Neural cell (in vitro differentiated cells): ENCODE data around the gene HS3ST3A1. TPM values are rescaled to one million over a fixed set of nuclear protein-coding genes. Genes with fewer than 3 reads are reported as not detected.
A peak's percentile ranks its signal among the peaks of the same experiment; 100 is the strongest.

Experiments used
- H2AFZ ChIP-seq: fragments of 200-600, 300-800 bp; sonication (generic), shearing (Covaris generic); 2 replicates; pipeline ENCODE4 v1.6.0; 2014; ENCODE audit warnings: low read depth, mild to moderate bottlenecking, antibody characterized with exemption, low read length, moderate library complexity
- H3F3A ChIP-seq: fragments of 200-600 bp; shearing (Covaris generic); 2 replicates; pipeline ENCODE4 v1.6.1; 2016; ENCODE audit warnings: mild to moderate bottlenecking, moderate library complexity, mixed read lengths, antibody characterized with exemption, low read length; ENCODE audit not compliant: insufficient read depth, poor library complexity, severe bottlenecking
- H3K27ac ChIP-seq: fragments of 200-600, 300-800 bp; sonication (generic), shearing (Covaris generic); 2 replicates; pipeline ENCODE4 v1.5.1; 2014; ENCODE audit warnings: mild to moderate bottlenecking, low read length, moderate library complexity
- H3K27me3 ChIP-seq: fragments of 300-800, 200-600 bp; sonication (generic), shearing (Covaris generic); 2 replicates; pipeline ENCODE4 v1.6.0; 2014; ENCODE audit warnings: mild to moderate bottlenecking, low read depth, low read length, moderate library complexity; ENCODE audit not compliant: insufficient read depth
- H3K36me3 ChIP-seq: fragments of 300-800, 200-600 bp; sonication (generic), shearing (Covaris generic); 2 replicates; pipeline ENCODE4 v1.5.1; 2014; ENCODE audit warnings: mild to moderate bottlenecking, antibody characterized with exemption, low read length, moderate library complexity; ENCODE audit not compliant: insufficient read depth
- H3K4me2 ChIP-seq: fragments of 300-800, 200-600 bp; sonication (generic), shearing (Covaris generic); 2 replicates; pipeline ENCODE4 v1.6.0; 2014; ENCODE audit warnings: mild to moderate bottlenecking, low read length
- H3K4me3 ChIP-seq: fragments of 300-800, 200-600 bp; sonication (generic), shearing (Covaris generic); 2 replicates; pipeline ENCODE4 v1.5.1; 2014; ENCODE audit warnings: mild to moderate bottlenecking, low read length, moderate library complexity
- H3K79me2 ChIP-seq: fragments of 200-600 bp; shearing (Covaris generic); replicated peaks from 2 replicates; pipeline ENCODE4 v1.6.0; 2014; ENCODE audit warnings: mild to moderate bottlenecking, low read length, moderate library complexity; ENCODE audit not compliant: insufficient read depth
- H3K9ac ChIP-seq: fragments of 300-800, 200-600 bp; sonication (generic), shearing (Covaris generic); 2 replicates; pipeline ENCODE4 v1.6.1; 2016; ENCODE audit warnings: mild to moderate bottlenecking, low read length, mixed read lengths
- H3K9me2 ChIP-seq: fragments of 200-600 bp; shearing (Covaris generic); 2 replicates; pipeline ENCODE4 v1.6.1; 2016; ENCODE audit warnings: mild to moderate bottlenecking, low read length, mixed read lengths; ENCODE audit not compliant: insufficient read depth
- H3K9me3 ChIP-seq: fragments of 200-600, 300-800 bp; sonication (generic), shearing (Covaris generic); 2 replicates; pipeline ENCODE4 v1.6.1; 2016; ENCODE audit warnings: mild to moderate bottlenecking, mixed run types, low read length, moderate library complexity, mixed read lengths
- H4K20me1 ChIP-seq: fragments of 200-600 bp; shearing (Covaris generic); 2 replicates; pipeline ENCODE4 v1.6.1; 2016; ENCODE audit warnings: mild to moderate bottlenecking, mixed run types; ENCODE audit not compliant: insufficient read depth
- CTCF ChIP-seq: fragments of 450-650 bp; IDR thresholded peaks from 2 replicates; pipeline ENCODE4 v1.5.1; 2014; ENCODE audit warnings: antibody characterized with exemption, mild to moderate bottlenecking, moderate library complexity; ENCODE audit not compliant: poor library complexity, severe bottlenecking
- EP300 ChIP-seq: fragments of 450-650 bp; conservative IDR thresholded peaks from 2 replicates; pipeline ENCODE4 v1.6.1; 2014; ENCODE audit warnings: antibody characterized with exemption, mild to moderate bottlenecking, moderate library complexity; ENCODE audit not compliant: poor library complexity, severe bottlenecking
- EZH2 ChIP-seq: fragments of 200-600, 300-800 bp; shearing (Covaris generic), sonication (generic); IDR thresholded peaks from 2 replicates; pipeline ENCODE4 v1.6.1; 2014; ENCODE audit warnings: antibody characterized with exemption, low read length, borderline replicate concordance, mild to moderate bottlenecking; ENCODE audit not compliant: insufficient read depth, poor library complexity, severe bottlenecking
- MXI1 ChIP-seq: fragments of 450-650 bp; conservative IDR thresholded peaks from 2 replicates; pipeline ENCODE4 v1.6.1; 2014; ENCODE audit warnings: antibody characterized with exemption, mild to moderate bottlenecking; ENCODE audit not compliant: poor library complexity, severe bottlenecking
- POLR2AphosphoS5 ChIP-seq: IDR thresholded peaks from 2 replicates; pipeline ENCODE4 v1.6.1; 2012
- RAD21 ChIP-seq: fragments of 450-650 bp; conservative IDR thresholded peaks from 2 replicates; pipeline ENCODE4 v1.6.1; 2014; ENCODE audit warnings: antibody characterized with exemption, mild to moderate bottlenecking, moderate library complexity
- REST ChIP-seq: IDR thresholded peaks from 2 replicates; pipeline ENCODE4 v1.6.1; 2012; ENCODE audit warnings: borderline replicate concordance
- SMC3 ChIP-seq: fragments of 450-650 bp; conservative IDR thresholded peaks from 2 replicates; pipeline ENCODE4 v1.6.1; 2014; ENCODE audit warnings: antibody characterized with exemption, mild to moderate bottlenecking, moderate library complexity; ENCODE audit not compliant: poor library complexity
- TAF1 ChIP-seq: IDR thresholded peaks from 2 replicates; pipeline ENCODE4 v1.6.1; 2012; ENCODE audit warnings: low read depth
- polyA plus RNA-seq: library from polyadenylated mRNA; depleted of rRNA; stranded (reverse); fragments of >200 nt; gene quantifications from 2 replicates; pipeline ENCODE4 v1.2.3, GENCODE V29; 2014

Gene HS3ST3A1
- polyA plus RNA-seq, 1 donor from 2014 or later: 0.56 TPM

GRCh38 chr17:13601322-13601775 lies 380 bp downstream of the HS3ST3A1 start:
- H3K4me3 ChIP-seq: peak overlapping the region; percentile 72
- no peaks in the 10 kb centered on the region for H3F3A ChIP-seq
- no peak overlapping the region for H3K27ac ChIP-seq
- H3K36me3 ChIP-seq: no peaks in the 10 kb centered on the region
- H3K27me3 ChIP-seq: peaks cover 45% of the 10 kb centered on the region
- TF ChIP-seq EZH2 (peak; percentile 81), TAF1 (no peak), CTCF (peak; percentile 25), MXI1 (no peak), SMC3 (peak; percentile 61), EP300 (no peak), POLR2AphosphoS5 (peak; percentile 11), RAD21 (peak; percentile 45), REST (no peak)
- no peaks in the 10 kb centered on the region for H3K79me2 ChIP-seq
- H3K9me3 ChIP-seq: no peaks in the 10 kb centered on the region
- H3K9ac ChIP-seq: peak overlapping the region; percentile 31
- H4K20me1 ChIP-seq: no peaks in the 10 kb centered on the region
- peak overlapping the region; percentile 16 for H2AFZ ChIP-seq
- H3K4me2 ChIP-seq: peak overlapping the region; percentile 52
- no peaks in the 10 kb centered on the region for H3K9me2 ChIP-seq

DNA sequence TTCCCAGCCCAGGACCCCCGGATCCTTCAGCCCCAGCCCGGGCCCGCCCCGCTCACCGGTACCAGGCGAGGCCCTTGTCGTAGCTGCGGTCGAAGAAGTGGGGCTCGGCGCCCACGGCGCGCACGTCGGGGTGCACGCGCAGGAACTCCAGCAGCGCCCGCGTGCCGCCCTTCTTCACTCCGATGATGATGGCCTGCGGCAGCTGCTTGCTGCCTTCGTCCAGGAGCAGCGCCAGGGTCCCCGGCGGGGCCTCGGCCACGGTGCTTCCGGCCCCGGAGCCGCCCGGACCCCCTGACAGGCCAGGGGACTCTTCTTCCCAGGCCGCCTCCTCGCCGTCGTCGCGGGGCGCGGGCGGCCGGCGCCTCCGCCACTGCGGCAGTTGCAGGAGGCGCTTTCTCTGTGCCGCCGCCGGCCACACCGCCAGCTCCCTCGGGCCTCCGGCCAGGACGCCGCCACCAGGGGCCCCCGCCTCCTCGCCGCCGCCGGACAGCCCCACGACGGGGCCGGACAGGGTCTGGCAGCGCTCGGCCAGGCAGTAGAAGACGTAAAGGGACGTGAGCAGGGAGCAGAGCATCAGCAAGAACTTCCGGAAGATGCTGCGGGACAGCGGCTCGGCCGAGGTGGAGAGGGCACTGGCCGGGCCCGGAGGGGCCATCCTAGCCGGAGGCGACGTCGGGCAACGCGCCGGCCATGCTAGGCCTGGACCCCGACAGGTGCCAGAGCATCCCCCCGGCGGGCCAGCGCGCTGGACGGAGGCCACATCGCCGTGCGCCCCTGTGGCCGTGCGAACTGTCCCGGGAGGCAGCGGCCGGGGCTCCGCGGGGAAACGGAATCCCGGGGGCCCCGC lies 1.0 kb downstream of the HS3ST3A1 start:
- Histone ChIP-seq H3K36me3 (no peaks in the 10 kb centered on the region), H3F3A (no peaks in the 10 kb centered on the region), H3K4me2 (peak overlapping the region; percentile 52), H3K9me3 (no peaks in the 10 kb centered on the region), H3K27me3 (peaks cover 45% of the 10 kb centered on the region), H3K9me2 (no peaks in the 10 kb centered on the region), H3K79me2 (no peaks in the 10 kb centered on the region), H3K4me3 (peak overlapping the region; percentile 72), H4K20me1 (no peaks in the 10 kb centered on the region), H2AFZ (no peak overlapping the region), H3K9ac (peak overlapping the region; percentile 31), H3K27ac (no peak overlapping the region)
- no peak for TF ChIP-seq RAD21
